ENCODE data around the gene CA10.
A peak's percentile ranks its signal among the peaks of the same experiment; 100 is the strongest.

CA10 gene

DNA sequence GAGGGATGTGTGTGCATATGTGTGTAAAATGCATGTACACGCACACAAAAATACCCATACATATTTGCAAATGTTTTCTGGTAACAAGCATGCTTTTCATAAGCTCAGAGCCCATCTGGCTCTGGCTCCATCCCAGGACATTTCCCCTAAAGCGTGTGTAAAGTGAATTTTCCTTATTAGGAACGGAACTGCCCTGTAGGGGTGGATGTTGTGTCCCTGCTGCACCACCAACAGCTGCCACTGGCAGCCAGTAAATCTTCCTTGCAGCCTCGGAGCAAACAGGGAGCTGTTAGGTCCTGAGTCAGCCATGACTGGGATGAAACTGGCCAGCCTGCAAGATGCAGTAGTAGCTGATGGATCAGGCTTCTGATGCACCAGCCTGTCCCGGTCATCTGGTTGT, 504.6 kb downstream of the CA10 start:
- H3K27ac ChIP-seq = no peak overlapping the region

DNA sequence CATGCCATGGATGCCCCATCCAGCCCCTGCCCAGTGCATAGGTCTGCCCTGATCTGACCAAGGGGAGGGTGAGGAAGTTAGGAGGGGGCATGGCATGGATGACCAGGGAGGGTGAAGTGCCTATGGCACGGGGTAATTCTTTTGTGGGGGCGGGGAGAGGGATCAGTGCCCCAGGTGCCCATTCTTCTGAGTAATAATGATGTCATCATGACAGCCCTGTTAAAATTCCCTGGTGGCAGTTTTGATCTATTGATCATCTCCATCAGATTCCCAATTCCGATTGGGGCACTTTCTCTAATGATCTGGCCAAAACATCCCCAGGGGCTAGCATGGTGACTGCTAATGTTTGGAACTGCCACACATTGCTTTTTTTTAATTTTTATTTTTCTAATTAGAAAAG, 506.0 kb downstream of the CA10 start:
- TF ChIP-seq, protein P1, sequence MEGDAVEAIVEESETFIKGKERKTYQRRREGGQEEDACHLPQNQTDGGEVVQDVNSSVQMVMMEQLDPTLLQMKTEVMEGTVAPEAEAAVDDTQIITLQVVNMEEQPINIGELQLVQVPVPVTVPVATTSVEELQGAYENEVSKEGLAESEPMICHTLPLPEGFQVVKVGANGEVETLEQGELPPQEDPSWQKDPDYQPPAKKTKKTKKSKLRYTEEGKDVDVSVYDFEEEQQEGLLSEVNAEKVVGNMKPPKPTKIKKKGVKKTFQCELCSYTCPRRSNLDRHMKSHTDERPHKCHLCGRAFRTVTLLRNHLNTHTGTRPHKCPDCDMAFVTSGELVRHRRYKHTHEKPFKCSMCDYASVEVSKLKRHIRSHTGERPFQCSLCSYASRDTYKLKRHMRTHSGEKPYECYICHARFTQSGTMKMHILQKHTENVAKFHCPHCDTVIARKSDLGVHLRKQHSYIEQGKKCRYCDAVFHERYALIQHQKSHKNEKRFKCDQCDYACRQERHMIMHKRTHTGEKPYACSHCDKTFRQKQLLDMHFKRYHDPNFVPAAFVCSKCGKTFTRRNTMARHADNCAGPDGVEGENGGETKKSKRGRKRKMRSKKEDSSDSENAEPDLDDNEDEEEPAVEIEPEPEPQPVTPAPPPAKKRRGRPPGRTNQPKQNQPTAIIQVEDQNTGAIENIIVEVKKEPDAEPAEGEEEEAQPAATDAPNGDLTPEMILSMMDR (conservative IDR thresholded peaks at IDR 0.05) = no peak
- H3K27ac ChIP-seq = no peak overlapping the region

More for the DNA sequence above, 504.6 kb downstream of the CA10 start:
- TF ChIP-seq, protein P1 (conservative IDR thresholded peaks at IDR 0.05) = peak; percentile 39; the same call in 1 of the 2 replicates

DNA sequence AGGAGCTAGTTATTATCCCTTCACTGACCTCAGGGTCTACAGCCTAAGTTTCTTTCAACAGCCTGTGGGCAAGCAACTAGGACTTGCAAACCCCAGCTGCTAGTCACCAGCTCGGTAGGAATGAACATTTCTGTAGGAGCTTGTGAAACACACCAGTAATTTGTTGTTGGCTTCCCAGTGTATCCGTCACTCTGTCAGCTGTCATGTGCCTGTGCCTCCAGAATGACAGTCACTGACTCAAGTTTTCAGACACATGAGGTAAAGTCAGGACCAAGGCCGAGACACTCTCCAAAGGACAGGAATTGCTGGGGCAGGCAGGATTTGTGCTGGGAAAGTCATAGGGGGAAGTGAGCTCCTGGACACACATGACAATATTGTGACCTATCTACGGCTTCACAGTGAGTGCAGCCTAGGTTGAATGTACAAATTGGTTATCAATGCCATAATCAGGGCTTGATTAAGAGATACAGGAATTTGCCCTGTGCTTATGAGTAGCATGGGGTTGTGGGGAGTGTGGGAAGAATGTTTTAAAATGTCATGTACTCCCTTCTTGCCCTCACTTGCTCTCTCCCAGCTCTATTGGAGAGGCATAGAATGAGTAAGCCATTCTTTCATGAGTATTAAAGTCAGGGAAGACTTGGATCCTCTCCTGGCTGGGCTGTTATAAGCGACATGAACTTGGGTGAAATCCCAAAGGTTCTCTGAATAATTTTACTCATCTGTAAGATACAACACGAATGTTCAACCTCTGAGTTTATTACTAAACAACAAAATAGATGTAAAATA, 506.8 kb downstream of the CA10 start:
- TF ChIP-seq, protein P1 (conservative IDR thresholded peaks at IDR 0.05) = no peak
- no peak overlapping the region for H3K27ac ChIP-seq

DNA sequence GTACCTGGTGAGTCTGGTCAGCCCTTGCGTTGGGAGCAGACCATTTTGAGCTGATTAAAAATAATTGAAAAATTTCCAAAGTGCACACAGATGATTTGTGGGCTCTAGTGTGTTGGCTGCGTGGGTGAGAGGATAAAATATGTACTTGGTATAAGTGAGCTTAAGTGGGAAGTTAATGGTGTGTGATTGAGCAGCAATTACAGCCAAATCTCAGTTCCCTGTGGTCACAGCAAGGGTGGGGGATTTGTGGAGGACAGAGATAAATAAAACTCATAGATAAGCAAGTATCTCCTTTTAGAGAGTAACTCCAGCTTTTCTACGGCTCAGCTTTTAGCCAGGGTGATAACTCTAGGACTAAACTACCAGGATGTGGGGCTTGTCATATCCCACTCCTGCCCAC, 507.7 kb downstream of the CA10 start:
- TF ChIP-seq, protein P1 (conservative IDR thresholded peaks at IDR 0.05) = no peak
- H3K27ac ChIP-seq = no peak overlapping the region

DNA sequence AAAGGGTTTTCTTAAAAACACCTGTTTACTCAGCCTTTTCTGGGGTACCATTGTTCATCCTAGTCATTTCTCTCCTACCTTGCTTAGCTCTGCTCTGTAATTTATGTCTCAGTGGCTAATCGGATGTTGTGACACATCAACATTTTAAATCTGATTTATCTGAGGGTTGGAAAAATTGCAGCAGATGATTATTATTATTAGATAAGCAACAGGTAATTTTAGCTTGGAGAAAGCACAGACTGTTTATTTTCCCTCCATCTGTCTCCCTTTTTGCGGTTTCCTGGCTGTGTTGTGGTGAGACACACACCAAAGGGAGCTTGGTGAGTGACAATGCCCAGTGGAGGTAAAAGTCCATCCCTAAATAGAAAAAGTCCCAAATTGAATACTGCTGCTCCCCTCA, 508.3 kb downstream of the CA10 start:
- TF ChIP-seq, protein P1 (conservative IDR thresholded peaks at IDR 0.05) = no peak
- no peak overlapping the region for H3K27ac ChIP-seq

DNA sequence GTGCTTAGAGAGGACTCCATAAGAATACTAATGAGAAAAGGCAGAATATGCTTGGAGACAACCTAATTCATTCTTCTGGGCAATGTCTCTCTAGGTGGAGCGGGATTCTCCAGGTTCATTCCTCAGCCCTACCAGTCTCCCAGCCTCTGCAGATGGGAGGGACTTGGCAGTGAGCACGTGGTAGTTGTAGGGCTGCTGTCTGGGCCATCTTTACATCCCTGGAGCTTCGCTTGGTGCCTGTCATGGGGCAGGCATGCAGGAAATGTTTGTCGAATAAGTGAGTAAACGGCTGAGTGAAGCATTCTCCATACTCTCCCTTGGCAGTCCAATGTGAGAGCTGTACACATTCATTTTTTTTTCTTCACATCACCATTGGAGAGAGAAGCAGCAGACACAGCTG, 510.7 kb downstream of the CA10 start:
- TF ChIP-seq, protein P1 (conservative IDR thresholded peaks at IDR 0.05) = no peak

DNA sequence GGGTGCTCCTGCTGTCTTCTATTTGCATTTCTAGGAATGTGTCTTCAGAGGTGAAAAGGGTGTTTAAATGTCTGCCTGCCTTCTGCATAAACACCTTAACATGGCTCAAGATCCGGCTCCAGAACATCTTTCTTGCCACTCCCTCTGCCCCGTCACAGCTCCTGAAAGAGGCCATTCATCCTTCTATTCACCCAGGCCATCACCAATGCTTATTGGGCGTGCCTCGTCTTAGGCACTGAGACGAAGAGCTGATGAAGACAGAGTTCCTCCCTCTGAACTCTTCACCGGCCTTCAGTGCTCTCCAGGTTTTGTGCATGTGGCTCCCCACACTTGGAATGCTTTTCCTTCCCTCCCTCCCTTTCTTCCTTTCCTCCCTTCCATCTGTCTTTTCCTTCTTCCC, 511.4 kb downstream of the CA10 start:
- TF ChIP-seq, protein P1 (conservative IDR thresholded peaks at IDR 0.05) = no peak
- H3K27ac ChIP-seq = no peak overlapping the region

More for the DNA sequence above, 510.7 kb downstream of the CA10 start:
- no peak overlapping the region for H3K27ac ChIP-seq

Measured in VCaP (cell line).